ENCODE data around the gene EFCAB6. TPM values are rescaled to one million over a fixed set of nuclear protein-coding genes. Genes with fewer than 3 reads are reported as not detected.

EFCAB6 gene
- total RNA-seq, 1 donor from 2014 or later: 7.0 TPM

GRCh38 chr22:43532301-43533155 is 279.6 kb downstream of the EFCAB6 start:
- no peak for TF ChIP-seq CTCF (IDR thresholded peaks at IDR 0.05; ENCODE audit: unreplicated experiment)
- no peaks in the 10 kb centered on the region for H3K4me1 Mint-ChIP-seq (ENCODE audit: low read depth)
- no peaks in the 10 kb centered on the region for H3K27me3 Mint-ChIP-seq
- peaks cover 5% of the 10 kb centered on the region for H3K36me3 Mint-ChIP-seq (ENCODE audit: insufficient read depth)
- no peak overlapping the region for H3K4me3 Mint-ChIP-seq (ENCODE audit: low read depth)
- DNase-seq (ENCODE audit: low spot score, unreplicated experiment): no peak
- H3K9me3 Mint-ChIP-seq (ENCODE audit: low read depth): peaks cover 3% of the 10 kb centered on the region
- no peak overlapping the region for H3K27ac Mint-ChIP-seq

GRCh38 chr22:43531651-43532050 is 280.5 kb downstream of the EFCAB6 start:
- no peak for DNase-seq (ENCODE audit: low spot score, unreplicated experiment)
- Mint-ChIP-seq H3K4me1 (ENCODE audit: low read depth) (no peaks in the 10 kb centered on the region), H3K4me3 (ENCODE audit: low read depth) (no peak overlapping the region), H3K36me3 (ENCODE audit: insufficient read depth) (peaks cover 2% of the 10 kb centered on the region), H3K9me3 (ENCODE audit: low read depth) (no peaks in the 10 kb centered on the region), H3K27me3 (no peaks in the 10 kb centered on the region), H3K27ac (no peak overlapping the region)
- TF ChIP-seq CTCF (IDR thresholded peaks at IDR 0.05; ENCODE audit: unreplicated experiment): no peak

GRCh38 chr22:43530349-43531201 is 281.5 kb downstream of the EFCAB6 start:
- Mint-ChIP-seq H3K27me3 (no peaks in the 10 kb centered on the region), H3K36me3 (ENCODE audit: insufficient read depth) (no peaks in the 10 kb centered on the region), H3K4me3 (ENCODE audit: low read depth) (no peak overlapping the region), H3K27ac (no peak overlapping the region), H3K9me3 (ENCODE audit: low read depth) (no peaks in the 10 kb centered on the region), H3K4me1 (ENCODE audit: low read depth) (no peaks in the 10 kb centered on the region)
- no peak for DNase-seq (ENCODE audit: low spot score, unreplicated experiment)
- TF ChIP-seq CTCF (IDR thresholded peaks at IDR 0.05; ENCODE audit: unreplicated experiment): no peak

DNA sequence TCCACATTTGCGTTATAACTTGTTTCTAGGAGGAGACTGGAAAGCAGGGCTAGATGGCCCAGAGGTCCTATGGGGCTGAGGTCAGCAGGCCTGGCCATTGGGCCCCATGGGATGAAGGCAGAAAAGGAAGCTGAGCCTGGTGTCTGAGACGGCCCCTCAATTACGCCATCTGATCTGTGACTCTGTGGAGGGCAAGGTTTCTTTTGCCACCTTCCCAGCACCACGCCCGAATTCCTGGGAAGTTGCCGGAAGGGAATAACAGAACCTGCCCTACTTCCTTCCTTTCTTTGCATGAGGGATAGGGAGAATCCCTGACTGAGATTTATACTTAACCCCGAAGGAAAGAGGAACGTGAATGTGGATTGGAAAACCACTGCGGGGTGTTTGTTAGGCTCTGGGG is 282.2 kb downstream of the EFCAB6 start:
- no peak for TF ChIP-seq CTCF (IDR thresholded peaks at IDR 0.05; ENCODE audit: unreplicated experiment)
- DNase-seq (ENCODE audit: low spot score, unreplicated experiment): no peak
- Mint-ChIP-seq H3K4me1 (ENCODE audit: low read depth) (no peaks in the 10 kb centered on the region), H3K27ac (no peak overlapping the region), H3K4me3 (ENCODE audit: low read depth) (no peak overlapping the region), H3K27me3 (peaks cover 3% of the 10 kb centered on the region), H3K36me3 (ENCODE audit: insufficient read depth) (no peaks in the 10 kb centered on the region), H3K9me3 (ENCODE audit: low read depth) (no peaks in the 10 kb centered on the region)

- H3K9me3 Mint-ChIP-seq (ENCODE audit: low read depth): no peaks in the 10 kb centered on the region
- H3K27me3 Mint-ChIP-seq: peaks cover 4% of the 10 kb centered on the region
- DNase-seq (ENCODE audit: low spot score, unreplicated experiment): no peak
- H3K4me1 Mint-ChIP-seq (ENCODE audit: low read depth): no peaks in the 10 kb centered on the region
- TF ChIP-seq CTCF (IDR thresholded peaks at IDR 0.05; ENCODE audit: unreplicated experiment): no peak
- H3K4me3 Mint-ChIP-seq (ENCODE audit: low read depth): no peak overlapping the region
- no peak overlapping the region for H3K27ac Mint-ChIP-seq
- no peaks in the 10 kb centered on the region for H3K36me3 Mint-ChIP-seq (ENCODE audit: insufficient read depth)
Observed at GRCh38 chr22:43529461-43529860, 282.6 kb downstream of the EFCAB6 start.
